ENCODE results near the gene BPIFB1. TPM values are rescaled to one million over a fixed set of nuclear protein-coding genes. Genes with fewer than 3 reads are reported as not detected.

Gene BPIFB1
- total RNA-seq, 1 donor from 2014 or later: 10.9 TPM

DNA sequence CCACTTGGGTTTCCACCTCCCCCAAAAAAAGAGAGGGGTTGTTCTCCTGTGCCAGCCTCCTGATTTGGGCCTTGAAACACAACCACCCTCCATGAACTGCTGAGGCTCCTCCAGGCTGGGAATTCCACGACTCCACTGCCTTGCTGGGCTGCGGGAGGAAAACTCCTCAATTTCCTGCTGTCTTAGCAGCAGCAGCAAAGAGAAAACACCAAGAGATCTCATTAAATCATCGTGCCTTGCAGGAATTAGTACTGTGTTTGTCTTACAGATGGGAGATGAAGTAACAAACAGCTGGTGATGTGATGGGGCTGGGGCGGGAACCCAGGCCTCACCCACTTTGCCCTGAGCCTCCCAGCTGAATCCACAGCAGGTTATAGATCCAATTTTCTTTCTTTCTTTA lies 29.0 kb downstream of the BPIFB1 start:
- no peak overlapping the region for H3K27ac Mint-ChIP-seq

DNA sequence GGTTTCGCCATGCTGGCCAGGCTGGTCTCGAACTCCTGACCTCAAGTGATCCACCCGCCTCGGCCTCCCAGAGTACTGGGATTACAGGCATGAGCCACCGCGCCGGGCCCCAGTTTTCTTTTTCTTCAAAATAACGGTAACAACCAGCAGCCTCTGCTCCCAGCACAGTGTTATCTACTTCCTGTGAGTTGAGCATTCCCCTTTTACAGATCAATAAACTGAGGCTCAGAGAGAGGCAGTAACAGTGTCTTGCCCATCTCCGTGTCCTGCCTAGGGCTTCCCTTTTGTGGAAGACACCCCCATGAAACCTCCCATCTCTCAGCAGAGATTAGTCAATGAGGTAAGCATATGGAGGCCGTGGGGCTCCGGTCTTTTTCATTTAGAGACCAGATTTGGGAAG lies 29.6 kb downstream of the BPIFB1 start:
- TF ChIP-seq, protein P1, sequence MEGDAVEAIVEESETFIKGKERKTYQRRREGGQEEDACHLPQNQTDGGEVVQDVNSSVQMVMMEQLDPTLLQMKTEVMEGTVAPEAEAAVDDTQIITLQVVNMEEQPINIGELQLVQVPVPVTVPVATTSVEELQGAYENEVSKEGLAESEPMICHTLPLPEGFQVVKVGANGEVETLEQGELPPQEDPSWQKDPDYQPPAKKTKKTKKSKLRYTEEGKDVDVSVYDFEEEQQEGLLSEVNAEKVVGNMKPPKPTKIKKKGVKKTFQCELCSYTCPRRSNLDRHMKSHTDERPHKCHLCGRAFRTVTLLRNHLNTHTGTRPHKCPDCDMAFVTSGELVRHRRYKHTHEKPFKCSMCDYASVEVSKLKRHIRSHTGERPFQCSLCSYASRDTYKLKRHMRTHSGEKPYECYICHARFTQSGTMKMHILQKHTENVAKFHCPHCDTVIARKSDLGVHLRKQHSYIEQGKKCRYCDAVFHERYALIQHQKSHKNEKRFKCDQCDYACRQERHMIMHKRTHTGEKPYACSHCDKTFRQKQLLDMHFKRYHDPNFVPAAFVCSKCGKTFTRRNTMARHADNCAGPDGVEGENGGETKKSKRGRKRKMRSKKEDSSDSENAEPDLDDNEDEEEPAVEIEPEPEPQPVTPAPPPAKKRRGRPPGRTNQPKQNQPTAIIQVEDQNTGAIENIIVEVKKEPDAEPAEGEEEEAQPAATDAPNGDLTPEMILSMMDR (conservative IDR thresholded peaks at IDR 0.05): no peak
- H3K36me3 Mint-ChIP-seq: no peaks in the 10 kb centered on the region
- no peak for DNase-seq (ENCODE audit: extremely low spot score, unreplicated experiment)
- H3K4me1 Mint-ChIP-seq (ENCODE audit: unreplicated experiment): peaks cover 4% of the 10 kb centered on the region
- peaks cover 5% of the 10 kb centered on the region for H3K9me3 Mint-ChIP-seq
- peaks cover 15% of the 10 kb centered on the region for H3K27me3 Mint-ChIP-seq
- no peak overlapping the region for H3K27ac Mint-ChIP-seq
- no peak overlapping the region for H3K4me3 Mint-ChIP-seq

More for the DNA sequence above, 29.0 kb downstream of the BPIFB1 start:
- peaks cover 5% of the 10 kb centered on the region for H3K9me3 Mint-ChIP-seq
- H3K4me3 Mint-ChIP-seq: no peak overlapping the region
- TF ChIP-seq, protein P1 (conservative IDR thresholded peaks at IDR 0.05): no peak
- H3K27me3 Mint-ChIP-seq: peaks cover 9% of the 10 kb centered on the region
- no peak for DNase-seq (ENCODE audit: extremely low spot score, unreplicated experiment)
- H3K36me3 Mint-ChIP-seq: no peaks in the 10 kb centered on the region
- peaks cover 4% of the 10 kb centered on the region for H3K4me1 Mint-ChIP-seq (ENCODE audit: unreplicated experiment)

DNA sequence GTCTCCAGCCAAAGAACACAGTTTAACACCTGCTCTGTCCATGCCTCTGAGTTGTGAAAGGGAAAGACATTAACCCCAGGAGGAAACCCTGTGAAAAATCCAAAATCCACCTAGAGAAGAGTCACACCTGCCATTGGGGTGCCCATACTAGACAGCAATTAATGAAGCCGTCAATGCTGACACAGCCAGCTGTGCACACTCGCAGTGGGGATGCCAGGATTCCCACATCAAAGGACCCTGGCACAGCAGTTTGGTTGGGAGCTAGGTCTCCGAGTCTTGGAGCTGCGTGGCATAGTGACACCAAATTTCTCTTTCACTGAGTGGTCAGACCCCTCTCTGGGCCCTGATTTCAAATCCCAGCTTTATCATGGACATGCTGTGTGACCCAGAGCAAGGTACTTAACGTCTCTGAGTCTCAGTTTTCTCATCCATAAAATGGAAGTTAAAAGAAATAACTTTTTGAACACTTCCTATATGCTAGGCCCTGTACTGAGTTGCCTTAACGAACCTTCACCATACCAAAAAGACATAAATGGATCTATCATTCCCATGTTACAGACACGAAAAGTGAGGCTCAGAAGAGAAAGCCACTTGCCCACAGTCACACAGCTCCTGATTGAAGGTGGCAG lies 30.8 kb downstream of the BPIFB1 start:
- TF ChIP-seq, protein P1 (conservative IDR thresholded peaks at IDR 0.05): no peak
- Mint-ChIP-seq H3K27me3 (peaks cover 24% of the 10 kb centered on the region), H3K36me3 (no peaks in the 10 kb centered on the region), H3K9me3 (no peaks in the 10 kb centered on the region), H3K4me1 (ENCODE audit: unreplicated experiment) (peaks cover 4% of the 10 kb centered on the region), H3K4me3 (no peak overlapping the region), H3K27ac (no peak overlapping the region)
- no peak for DNase-seq (ENCODE audit: extremely low spot score, unreplicated experiment)

DNA sequence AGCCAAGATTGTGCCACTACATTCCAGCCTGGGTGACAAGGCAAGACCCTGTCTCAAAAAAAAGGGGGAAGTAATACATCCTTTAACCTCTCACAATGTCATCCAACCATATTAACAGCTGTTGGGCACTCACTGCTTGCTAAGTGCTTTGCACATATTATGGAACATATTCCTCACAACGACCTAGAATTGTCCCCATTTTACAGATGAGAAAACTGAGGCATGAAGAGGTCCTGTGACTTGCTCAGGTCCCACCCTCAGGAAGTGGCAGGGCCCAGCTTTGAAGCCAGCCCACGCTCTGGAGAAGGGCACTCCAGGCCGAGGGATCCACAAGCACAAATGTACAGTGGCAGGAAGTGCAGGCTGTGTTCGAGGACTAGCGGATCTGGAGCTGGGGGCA lies 33.3 kb downstream of the BPIFB1 start:
- TF ChIP-seq, protein P1 (conservative IDR thresholded peaks at IDR 0.05): no peak
- Mint-ChIP-seq H3K27me3 (peaks cover 40% of the 10 kb centered on the region), H3K36me3 (no peaks in the 10 kb centered on the region), H3K27ac (no peak overlapping the region), H3K9me3 (no peaks in the 10 kb centered on the region), H3K4me1 (ENCODE audit: unreplicated experiment) (peaks cover 4% of the 10 kb centered on the region), H3K4me3 (no peak overlapping the region)
- no peak for DNase-seq (ENCODE audit: extremely low spot score, unreplicated experiment)

DNA sequence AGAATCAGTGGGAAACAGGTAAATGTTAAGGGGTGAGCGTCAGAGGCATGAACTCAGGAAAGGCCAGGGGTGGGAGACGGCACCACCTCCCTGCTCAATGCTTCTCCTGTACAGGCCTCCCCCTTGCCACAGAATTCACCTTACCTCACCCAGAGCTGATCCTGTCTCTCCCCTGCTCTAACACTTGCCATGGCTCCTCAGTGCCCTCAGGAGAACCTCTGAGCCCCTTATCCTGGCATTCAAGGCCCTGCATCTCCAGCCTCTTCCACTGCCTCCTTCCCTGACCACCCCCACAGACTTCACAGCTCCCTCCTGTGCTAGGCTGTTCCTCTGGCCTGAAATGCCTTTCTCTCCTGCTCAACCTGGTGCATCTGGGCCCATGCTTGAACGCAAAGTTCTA lies 33.9 kb downstream of the BPIFB1 start:
- peaks cover 1% of the 10 kb centered on the region for H3K4me1 Mint-ChIP-seq (ENCODE audit: unreplicated experiment)
- no peak overlapping the region for H3K27ac Mint-ChIP-seq
- TF ChIP-seq, protein P1 (conservative IDR thresholded peaks at IDR 0.05): no peak
- no peaks in the 10 kb centered on the region for H3K36me3 Mint-ChIP-seq
- H3K4me3 Mint-ChIP-seq: no peak overlapping the region
- H3K27me3 Mint-ChIP-seq: peaks cover 40% of the 10 kb centered on the region
- no peaks in the 10 kb centered on the region for H3K9me3 Mint-ChIP-seq
- DNase-seq (ENCODE audit: extremely low spot score, unreplicated experiment): no peak
